Middle frontal gyrus (tissue), 1 donor: Measurements from ENCODE around the gene BDH1.

ENCODE experiments used
- DNase-seq: peaks from one replicate; pipeline ENCODE4 v3.0.0-alpha.2; 2015; ENCODE audit warnings: low spot score; ENCODE audit errors: extremely low spot score

Gene BDH1

GRCh38 chr3:197549261-197549885 is 6.4 kb downstream of the BDH1 start:
- no peak for DNase-seq

- DNase-seq = no peak
Measured at GRCh38 chr3:197547306-197548011, 8.3 kb downstream of the BDH1 start.

GRCh38 chr3:197546307-197547085 is 9.3 kb downstream of the BDH1 start:
- no peak for DNase-seq

GRCh38 chr3:197545571-197545970 is 10.2 kb downstream of the BDH1 start:
- DNase-seq = no peak

- no peak for DNase-seq
Measured at GRCh38 chr3:197545101-197545500, 10.7 kb downstream of the BDH1 start.

- DNase-seq = no peak
Measured at GRCh38 chr3:197542741-197543454, 12.9 kb downstream of the BDH1 start.

GRCh38 chr3:197541756-197542539 is 13.8 kb downstream of the BDH1 start:
- DNase-seq = peak; percentile 71

GRCh38 chr3:197540961-197541377 is 14.8 kb downstream of the BDH1 start:
- no peak for DNase-seq

- DNase-seq = no peak
Measured at GRCh38 chr3:197539651-197540051, 16.1 kb downstream of the BDH1 start.

GRCh38 chr3:197533927-197534725 is 21.6 kb downstream of the BDH1 start:
- no peak for DNase-seq

- no peak for DNase-seq
Measured at GRCh38 chr3:197533396-197533795, 22.4 kb downstream of the BDH1 start.

- DNase-seq = no peak
Measured at GRCh38 chr3:197532388-197532787, 23.4 kb downstream of the BDH1 start.

- DNase-seq = no peak
Measured at GRCh38 chr3:197528190-197528589, 27.6 kb downstream of the BDH1 start.

- no peak for DNase-seq
Measured at GRCh38 chr3:197527569-197527968, 28.2 kb downstream of the BDH1 start.

- DNase-seq = no peak
Measured at GRCh38 chr3:197525706-197526105, 30.1 kb downstream of the BDH1 start.

- DNase-seq = no peak
Measured at GRCh38 chr3:197524128-197524527, 31.6 kb downstream of the BDH1 start.

GRCh38 chr3:197523526-197523925 is 32.2 kb downstream of the BDH1 start:
- DNase-seq = no peak

- no peak for DNase-seq
Measured at GRCh38 chr3:197522881-197523441, 32.8 kb downstream of the BDH1 start.

- DNase-seq = no peak
Measured at GRCh38 chr3:197522183-197522715, 33.5 kb downstream of the BDH1 start.
